Mesendoderm (in vitro differentiated cells): ENCODE measurements around the gene SRF.
A peak's percentile ranks its signal among the peaks of the same experiment; 100 is the strongest.

Source experiments
- DNase-seq: peaks from one replicate; pipeline ENCODE4 v3.0.0; 2013
- H2AK5ac ChIP-seq: 2 replicates; pipeline ENCODE4 v1.6.1; 2013; ENCODE audit warnings: low read length, inconsistent platforms
- H2BK120ac ChIP-seq: 2 replicates; pipeline ENCODE4 v1.6.1; 2013; ENCODE audit warnings: low read depth, mild to moderate bottlenecking, low read length, moderate library complexity, mixed read lengths
- H2BK15ac ChIP-seq: replicated peaks from 2 replicates; pipeline ENCODE4 v1.6.1; 2013; ENCODE audit warnings: low read depth, mild to moderate bottlenecking, moderate library complexity
- H2BK5ac ChIP-seq: 2 replicates; pipeline ENCODE4 v1.6.1; 2013; ENCODE audit warnings: low read length, inconsistent platforms
- H3K18ac ChIP-seq: 2 replicates; pipeline ENCODE4 v1.6.1; 2013; ENCODE audit warnings: mild to moderate bottlenecking, low read length, mixed read lengths
- H3K23ac ChIP-seq: one replicate; pipeline ENCODE4 v1.6.1; 2013; ENCODE audit warnings: low read length
- H3K27ac ChIP-seq: 2 replicates; pipeline ENCODE4 v1.5.1; 2013; ENCODE audit warnings: low read depth, mild to moderate bottlenecking, inconsistent platforms, low read length, moderate library complexity
- H3K27me3 ChIP-seq: 2 replicates; pipeline ENCODE4 v1.6.1; 2013; ENCODE audit warnings: low read length, control low read depth, mild to moderate bottlenecking, inconsistent platforms; ENCODE audit not compliant: insufficient read depth, poor library complexity
- H3K36me3 ChIP-seq: 2 replicates; pipeline ENCODE4 v1.6.1; 2013; ENCODE audit warnings: low read length, inconsistent platforms; ENCODE audit not compliant: control insufficient read depth, insufficient read depth
- H3K4ac ChIP-seq: one replicate; pipeline ENCODE4 v1.6.1; 2013; ENCODE audit warnings: low read depth, mild to moderate bottlenecking, low read length, moderate library complexity
- H3K4me1 ChIP-seq: 2 replicates; pipeline ENCODE4 v1.6.1; 2013; ENCODE audit warnings: low read depth, low read length, inconsistent platforms; ENCODE audit not compliant: control insufficient read depth
- H3K4me2 ChIP-seq: 2 replicates; pipeline ENCODE4 v1.6.1; 2013; ENCODE audit warnings: low read length
- H3K4me3 ChIP-seq: 2 replicates; pipeline ENCODE4 v1.5.1; 2013; ENCODE audit warnings: mild to moderate bottlenecking, low read length
- H3K56ac ChIP-seq: one replicate; pipeline ENCODE4 v1.6.1; 2013; ENCODE audit warnings: low read length
- H3K79me1 ChIP-seq: 2 replicates; pipeline ENCODE4 v1.6.1; 2013; ENCODE audit warnings: low read length, inconsistent platforms
- H3K79me2 ChIP-seq: 2 replicates; pipeline ENCODE4 v1.6.1; 2013; ENCODE audit warnings: mild to moderate bottlenecking, low read length; ENCODE audit not compliant: control insufficient read depth, insufficient read depth
- H3K9ac ChIP-seq: 2 replicates; pipeline ENCODE4 v1.6.1; 2013; ENCODE audit warnings: low read length, inconsistent platforms
- H4K5ac ChIP-seq: one replicate; pipeline ENCODE4 v1.6.1; 2013; ENCODE audit warnings: low read length
- H4K8ac ChIP-seq: one replicate; pipeline ENCODE4 v1.6.1; 2013; ENCODE audit warnings: low read depth, mild to moderate bottlenecking, control low read depth, low read length, moderate library complexity
- WGBS: extraction: QIAGEN DNeasy Blood & Tissue Kit; methylation state at CpG from one replicate; pipeline ENCODE4 v1.1.7; 2013; ENCODE audit warnings: low lambda C conversion rate, missing lambda C conversion rate; ENCODE audit not compliant: insufficient coverage; ENCODE audit errors: extremely low coverage; 5-methylcytosine and 5-hydroxymethylcytosine counted together

The SRF gene

DNA sequence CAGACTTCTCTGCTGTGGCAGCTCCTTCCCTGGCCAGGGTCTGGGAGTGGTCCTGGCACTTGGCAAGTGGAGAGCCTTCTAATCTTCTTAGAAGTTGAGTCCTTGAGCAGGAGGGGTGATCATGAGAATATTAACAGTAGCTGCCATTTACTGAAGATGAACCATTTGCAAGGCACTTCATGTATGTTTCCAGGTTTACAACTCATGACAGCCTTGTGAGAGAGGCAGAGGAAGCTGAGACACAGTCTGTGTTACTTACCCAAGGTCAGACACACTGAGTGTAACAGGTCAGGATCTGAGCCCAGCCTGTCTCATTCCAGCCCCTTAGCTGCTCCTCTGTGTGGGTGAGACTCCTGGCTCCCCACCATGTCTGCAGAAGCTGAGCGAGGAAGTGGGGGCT lies 45.5 kb upstream of the SRF start:
- H3K4me1 ChIP-seq, result peaks cover 7% of the 10 kb centered on the region
- H2BK120ac ChIP-seq, result no peak overlapping the region
- no peak overlapping the region for H3K4me3 ChIP-seq
- DNase-seq, result no peak
- no peak overlapping the region for H3K27ac ChIP-seq
- H3K79me1 ChIP-seq, result peaks cover 50% of the 10 kb centered on the region
- H3K56ac ChIP-seq, result no peak overlapping the region
- H2AK5ac ChIP-seq, result no peak overlapping the region
- peaks cover 56% of the 10 kb centered on the region for H3K79me2 ChIP-seq
- no peaks in the 10 kb centered on the region for H3K27me3 ChIP-seq
- H3K18ac ChIP-seq, result no peak overlapping the region
- no peak overlapping the region for H4K5ac ChIP-seq
- H4K8ac ChIP-seq, result no peak overlapping the region
- no peak overlapping the region for H2BK15ac ChIP-seq
- H2BK5ac ChIP-seq, result no peak overlapping the region
- no peaks in the 10 kb centered on the region for H3K36me3 ChIP-seq
- peak overlapping the region; percentile 57 for H3K23ac ChIP-seq
- no peak overlapping the region for H3K4me2 ChIP-seq
- no peak overlapping the region for H3K9ac ChIP-seq
- H3K4ac ChIP-seq, result no peak overlapping the region
- WGBS, result no CpG with 5 or more reads among the region's 1 CpG

DNA sequence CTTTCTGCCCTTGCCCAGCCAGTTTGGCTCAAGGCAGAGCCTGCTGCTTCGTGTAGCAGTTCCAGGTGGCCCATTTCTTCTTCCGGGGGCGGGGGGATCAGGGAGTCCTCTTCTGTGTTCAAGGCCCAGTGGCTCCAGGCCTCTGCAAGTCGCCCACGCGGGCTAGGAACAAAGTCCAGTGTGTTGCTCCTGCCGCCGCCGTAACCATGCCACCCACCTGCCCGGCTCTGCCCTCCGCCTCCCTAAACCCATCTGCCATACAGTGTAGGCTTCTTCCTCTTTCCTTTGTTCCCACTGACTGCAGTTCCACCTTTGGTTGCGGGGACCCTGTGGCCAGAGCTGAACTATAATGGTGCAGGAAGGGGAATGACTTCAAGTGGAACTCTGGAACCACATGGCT lies 43.9 kb upstream of the SRF start:
- H3K4me2 ChIP-seq, result no peak overlapping the region
- H3K56ac ChIP-seq, result no peak overlapping the region
- no peak overlapping the region for H3K18ac ChIP-seq
- DNase-seq, result no peak
- no peak overlapping the region for H3K23ac ChIP-seq
- no peak overlapping the region for H2AK5ac ChIP-seq
- peaks cover 4% of the 10 kb centered on the region for H3K4me1 ChIP-seq
- no peak overlapping the region for H2BK5ac ChIP-seq
- WGBS, result no CpG with 5 or more reads among the region's 12 CpGs
- H3K36me3 ChIP-seq, result no peaks in the 10 kb centered on the region
- H3K27me3 ChIP-seq, result no peaks in the 10 kb centered on the region
- H3K4me3 ChIP-seq, result no peak overlapping the region
- H4K8ac ChIP-seq, result no peak overlapping the region
- peaks cover 42% of the 10 kb centered on the region for H3K79me1 ChIP-seq
- H3K4ac ChIP-seq, result no peak overlapping the region
- H3K79me2 ChIP-seq, result peaks cover 40% of the 10 kb centered on the region
- no peak overlapping the region for H4K5ac ChIP-seq
- no peak overlapping the region for H3K27ac ChIP-seq
- no peak overlapping the region for H2BK120ac ChIP-seq
- no peak overlapping the region for H2BK15ac ChIP-seq
- H3K9ac ChIP-seq, result no peak overlapping the region

DNA sequence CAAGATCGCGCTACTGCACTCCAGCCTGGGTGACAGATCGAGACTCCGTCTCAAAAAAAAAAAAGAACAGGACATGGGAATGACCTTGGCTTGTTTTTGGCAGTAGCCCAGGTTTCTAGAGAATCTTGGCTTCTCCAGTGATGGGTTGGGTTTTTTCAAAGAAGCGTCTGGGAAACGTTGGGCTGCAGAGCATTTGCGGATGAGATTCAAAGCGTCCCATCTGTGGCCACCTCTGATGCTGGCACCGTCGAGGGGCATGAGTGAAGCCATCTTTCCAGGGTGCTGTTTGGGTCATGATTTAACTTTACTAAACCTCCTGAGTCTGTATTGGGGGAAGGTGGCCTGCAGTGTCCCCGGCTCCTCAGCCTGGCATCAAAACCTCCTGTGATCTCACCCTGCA lies 43.2 kb upstream of the SRF start:
- no CpG with 5 or more reads among the region's 11 CpGs for WGBS
- DNase-seq, result no peak
- no peak overlapping the region for H3K9ac ChIP-seq
- H3K4ac ChIP-seq, result no peak overlapping the region
- H3K4me3 ChIP-seq, result no peak overlapping the region
- H3K4me2 ChIP-seq, result no peak overlapping the region
- no peak overlapping the region for H4K5ac ChIP-seq
- H3K27ac ChIP-seq, result no peak overlapping the region
- H2BK15ac ChIP-seq, result no peak overlapping the region
- H3K27me3 ChIP-seq, result no peaks in the 10 kb centered on the region
- peaks cover 35% of the 10 kb centered on the region for H3K79me2 ChIP-seq
- H3K36me3 ChIP-seq, result peaks cover 5% of the 10 kb centered on the region
- H3K23ac ChIP-seq, result no peak overlapping the region
- no peak overlapping the region for H4K8ac ChIP-seq
- peaks cover 3% of the 10 kb centered on the region for H3K4me1 ChIP-seq
- no peak overlapping the region for H2BK5ac ChIP-seq
- H3K18ac ChIP-seq, result no peak overlapping the region
- no peak overlapping the region for H2BK120ac ChIP-seq
- no peak overlapping the region for H3K56ac ChIP-seq
- H3K79me1 ChIP-seq, result peaks cover 40% of the 10 kb centered on the region
- H2AK5ac ChIP-seq, result no peak overlapping the region

DNA sequence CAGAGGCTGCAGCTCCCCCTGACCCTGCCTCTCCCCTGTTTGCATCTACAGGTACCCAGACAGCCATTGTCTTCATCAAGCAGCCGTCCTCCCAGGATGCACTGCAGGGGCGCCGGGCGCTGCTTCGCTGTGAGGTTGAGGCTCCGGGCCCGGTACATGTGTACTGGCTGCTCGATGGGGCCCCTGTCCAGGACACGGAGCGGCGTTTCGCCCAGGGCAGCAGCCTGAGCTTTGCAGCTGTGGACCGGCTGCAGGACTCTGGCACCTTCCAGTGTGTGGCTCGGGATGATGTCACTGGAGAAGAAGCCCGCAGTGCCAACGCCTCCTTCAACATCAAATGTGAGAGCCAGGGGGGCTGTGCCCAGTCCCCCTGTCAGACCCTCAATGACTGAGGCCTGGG lies 42.1 kb upstream of the SRF start:
- Histone ChIP-seq H2AK5ac (no peak overlapping the region), H2BK120ac (no peak overlapping the region), H3K79me1 (peaks cover 35% of the 10 kb centered on the region), H3K9ac (no peak overlapping the region), H3K18ac (no peak overlapping the region), H2BK15ac (no peak overlapping the region), H2BK5ac (no peak overlapping the region), H4K8ac (no peak overlapping the region), H3K27me3 (no peaks in the 10 kb centered on the region), H3K23ac (peak overlapping the region; percentile 29), H3K27ac (no peak overlapping the region), H3K4me2 (no peak overlapping the region), H3K4ac (no peak overlapping the region), H3K79me2 (peaks cover 26% of the 10 kb centered on the region), H3K36me3 (peaks cover 5% of the 10 kb centered on the region), H3K56ac (no peak overlapping the region), H3K4me1 (no peaks in the 10 kb centered on the region), H4K5ac (no peak overlapping the region), H3K4me3 (no peak overlapping the region)
- DNase-seq, result no peak
- WGBS, result no CpG with 5 or more reads among the region's 16 CpGs

DNA sequence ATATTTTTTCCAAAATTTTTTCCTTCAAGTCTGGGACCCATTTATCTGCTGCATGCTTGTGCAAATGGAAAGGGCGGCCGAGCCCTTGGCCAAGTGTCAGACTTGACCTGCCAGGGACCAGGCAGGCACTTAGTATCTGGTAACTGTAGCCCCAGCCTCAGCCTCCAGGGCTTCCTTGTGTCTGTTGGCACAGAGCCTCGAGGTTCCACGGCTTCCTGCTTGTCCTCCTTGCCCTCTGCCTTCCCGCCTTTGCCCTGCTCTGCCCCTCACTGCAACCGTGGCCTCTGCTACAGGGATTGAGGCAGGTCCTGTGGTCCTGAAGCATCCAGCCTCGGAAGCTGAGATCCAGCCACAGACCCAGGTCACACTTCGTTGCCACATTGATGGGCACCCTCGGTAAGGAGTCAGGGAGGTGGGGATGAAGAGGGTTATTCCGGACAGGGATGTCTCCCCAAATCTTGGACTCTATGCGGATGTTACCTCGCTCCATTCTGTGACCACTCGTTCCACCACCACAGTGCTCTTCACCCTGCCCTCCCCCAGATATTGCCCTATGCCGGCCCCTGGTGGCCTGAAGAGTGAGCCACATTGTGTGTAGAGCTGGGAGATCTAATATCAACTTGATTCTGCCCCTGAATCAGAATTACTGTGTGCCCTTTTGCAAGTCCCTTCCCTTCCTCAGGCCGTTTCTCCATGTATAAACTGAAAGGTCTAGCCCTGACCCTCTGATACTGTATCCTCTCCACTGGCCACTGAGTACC lies 41.5 kb upstream of the SRF start:
- Histone ChIP-seq H3K18ac (no peak overlapping the region), H3K79me1 (peaks cover 31% of the 10 kb centered on the region), H2BK5ac (no peak overlapping the region), H3K23ac (no peak overlapping the region), H3K27ac (no peak overlapping the region), H3K4me1 (no peaks in the 10 kb centered on the region), H3K4ac (no peak overlapping the region), H3K27me3 (no peaks in the 10 kb centered on the region), H3K4me2 (no peak overlapping the region), H4K5ac (no peak overlapping the region), H4K8ac (no peak overlapping the region), H3K79me2 (peaks cover 19% of the 10 kb centered on the region), H2BK15ac (no peak overlapping the region), H2AK5ac (no peak overlapping the region), H3K4me3 (no peak overlapping the region), H2BK120ac (no peak overlapping the region), H3K9ac (no peak overlapping the region), H3K36me3 (peaks cover 5% of the 10 kb centered on the region), H3K56ac (peak overlapping the region; percentile 22)
- no CpG with 5 or more reads among the region's 15 CpGs for WGBS
- peak; percentile 71 for DNase-seq

DNA sequence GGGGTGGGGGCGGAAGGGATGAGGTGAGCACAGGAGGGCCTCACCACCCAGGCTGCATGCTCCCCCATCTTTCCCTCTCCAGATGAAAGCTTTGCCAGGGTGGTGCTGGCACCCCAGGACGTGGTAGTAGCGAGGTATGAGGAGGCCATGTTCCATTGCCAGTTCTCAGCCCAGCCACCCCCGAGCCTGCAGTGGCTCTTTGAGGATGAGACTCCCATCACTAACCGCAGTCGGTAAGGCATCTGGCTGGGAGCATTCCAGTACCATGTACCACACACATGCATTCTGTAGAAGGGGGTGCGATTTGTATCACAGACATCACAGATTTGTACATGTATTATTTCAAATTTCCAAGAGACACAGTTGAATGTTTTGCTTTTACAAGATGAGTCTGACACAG lies 40.6 kb upstream of the SRF start:
- Histone ChIP-seq H3K79me2 (peaks cover 15% of the 10 kb centered on the region), H4K5ac (no peak overlapping the region), H4K8ac (no peak overlapping the region), H3K36me3 (peaks cover 5% of the 10 kb centered on the region), H2BK120ac (no peak overlapping the region), H2BK15ac (no peak overlapping the region), H3K4me3 (no peak overlapping the region), H2AK5ac (no peak overlapping the region), H3K56ac (no peak overlapping the region), H3K23ac (no peak overlapping the region), H3K9ac (no peak overlapping the region), H3K79me1 (peaks cover 26% of the 10 kb centered on the region), H3K4me2 (no peak overlapping the region), H3K27me3 (no peaks in the 10 kb centered on the region), H2BK5ac (no peak overlapping the region), H3K4ac (no peak overlapping the region), H3K4me1 (no peaks in the 10 kb centered on the region), H3K18ac (no peak overlapping the region), H3K27ac (no peak overlapping the region)
- DNase-seq, result no peak
- no CpG with 5 or more reads among the region's 7 CpGs for WGBS
